NCI-H526 (cell line): ENCODE data around the gene BCS1L.

Experiments used
- DNase-seq, 2 experiments: peaks; one replicate each; lab custom pipeline; 2025; lab: John Stamatoyannopoulos, UW

The BCS1L gene, protein sequence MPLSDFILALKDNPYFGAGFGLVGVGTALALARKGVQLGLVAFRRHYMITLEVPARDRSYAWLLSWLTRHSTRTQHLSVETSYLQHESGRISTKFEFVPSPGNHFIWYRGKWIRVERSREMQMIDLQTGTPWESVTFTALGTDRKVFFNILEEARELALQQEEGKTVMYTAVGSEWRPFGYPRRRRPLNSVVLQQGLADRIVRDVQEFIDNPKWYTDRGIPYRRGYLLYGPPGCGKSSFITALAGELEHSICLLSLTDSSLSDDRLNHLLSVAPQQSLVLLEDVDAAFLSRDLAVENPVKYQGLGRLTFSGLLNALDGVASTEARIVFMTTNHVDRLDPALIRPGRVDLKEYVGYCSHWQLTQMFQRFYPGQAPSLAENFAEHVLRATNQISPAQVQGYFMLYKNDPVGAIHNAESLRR

DNA sequence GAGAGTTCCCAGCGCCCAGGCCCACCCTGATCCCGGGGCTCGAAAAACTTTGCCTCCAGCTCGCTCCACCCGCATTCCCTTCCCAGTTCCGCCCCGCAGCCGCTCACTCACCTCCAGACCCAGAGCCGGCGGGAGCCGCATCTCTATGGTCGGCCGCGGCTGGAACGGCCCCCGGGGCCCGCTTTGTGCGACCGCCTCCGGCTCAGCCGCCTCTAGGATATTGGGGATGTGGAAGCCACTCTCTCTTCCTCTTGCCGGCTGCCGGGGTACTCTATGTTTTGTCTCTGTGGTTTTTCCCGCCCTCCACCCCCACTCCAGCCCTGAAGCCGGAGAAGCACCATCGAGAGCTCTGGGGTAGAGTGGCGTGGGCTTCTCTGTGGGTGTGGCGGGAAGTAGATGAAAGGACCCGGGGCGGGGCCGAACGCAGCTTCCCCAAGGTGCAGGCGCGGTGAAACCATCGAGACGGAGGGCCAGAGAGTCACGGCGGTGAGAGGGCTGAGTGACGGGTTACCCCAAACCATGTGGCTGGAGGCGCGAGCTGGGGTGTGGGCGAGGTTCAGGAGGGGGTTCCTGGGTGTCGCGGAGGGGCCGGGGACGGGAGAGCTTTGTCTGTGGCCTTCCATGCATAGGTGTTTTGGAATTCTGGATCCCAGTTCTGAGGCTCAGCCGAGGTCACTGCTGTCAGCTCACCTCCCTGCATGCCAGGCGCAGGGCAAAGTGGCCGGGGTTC is at the start of gene BCS1L, which contains the start of gene ZNF142:
TSS of gene BCS1L (plus strand) at position 426 of the 730 bp plus-strand sequence. CDS start 1,305 bp downstream, outside the sequence.
TSS of gene ZNF142 (minus strand) at position 366 of the 730 bp plus-strand sequence. CDS start 3,194 bp downstream, outside the sequence.
- DNase-seq, result peak; percentile 83 to 96

DNA sequence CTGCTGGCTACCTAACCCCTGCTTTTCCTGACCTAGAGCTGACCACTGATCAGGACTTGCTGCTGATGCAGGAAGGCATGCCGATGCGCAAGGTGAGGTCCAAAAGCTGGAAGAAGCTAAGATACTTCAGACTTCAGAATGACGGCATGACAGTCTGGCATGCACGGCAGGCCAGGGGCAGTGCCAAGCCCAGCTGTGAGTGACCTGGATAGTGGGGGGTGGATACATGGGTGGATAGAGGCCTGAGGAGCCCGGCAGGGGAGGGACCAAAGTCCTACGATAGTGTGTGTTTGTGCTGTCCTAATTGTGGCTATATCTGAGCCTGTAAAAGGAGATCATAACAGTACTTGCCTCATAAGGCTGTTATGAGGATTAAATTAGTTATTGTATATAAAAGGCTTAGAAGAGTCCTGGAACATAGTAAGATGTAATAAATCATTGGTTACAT is 43.6 kb upstream of the BCS1L start:
- no peak for DNase-seq

DNA sequence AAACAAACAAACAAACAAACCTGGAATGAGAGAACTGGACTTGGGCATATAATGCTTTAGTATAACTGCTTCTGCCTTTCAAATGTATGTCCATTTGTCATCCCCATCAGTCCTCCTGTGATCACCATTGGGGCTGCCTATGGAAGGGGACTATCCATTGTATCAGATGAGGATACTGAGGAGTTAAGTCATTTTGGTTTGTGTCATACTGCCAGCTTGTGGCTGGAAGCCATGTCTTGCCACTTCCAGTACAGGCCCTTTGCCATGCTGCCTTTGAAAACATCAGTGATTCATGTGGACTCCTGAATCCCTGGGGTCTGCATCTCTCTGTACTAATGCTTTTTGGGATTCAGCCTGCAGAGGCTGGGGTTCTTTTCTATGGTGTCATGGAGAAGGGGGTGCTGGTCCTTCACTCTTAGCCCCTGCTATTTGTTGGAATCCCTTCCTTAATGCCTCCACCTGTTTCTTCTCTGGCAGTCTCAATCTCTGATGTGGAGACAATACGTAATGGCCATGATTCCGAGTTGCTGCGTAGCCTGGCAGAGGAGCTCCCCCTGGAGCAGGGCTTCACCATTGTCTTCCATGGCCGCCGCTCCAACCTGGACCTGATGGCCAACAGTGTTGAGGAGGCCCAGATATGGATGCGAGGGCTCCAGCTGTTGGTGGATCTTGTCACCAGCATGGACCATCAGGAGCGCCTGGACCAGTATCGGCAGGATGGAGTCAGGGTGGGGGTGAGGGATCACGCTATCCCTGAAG is 41.2 kb upstream of the BCS1L start:
- peak in 1 of 2 experiments; percentile 26 for DNase-seq

DNA sequence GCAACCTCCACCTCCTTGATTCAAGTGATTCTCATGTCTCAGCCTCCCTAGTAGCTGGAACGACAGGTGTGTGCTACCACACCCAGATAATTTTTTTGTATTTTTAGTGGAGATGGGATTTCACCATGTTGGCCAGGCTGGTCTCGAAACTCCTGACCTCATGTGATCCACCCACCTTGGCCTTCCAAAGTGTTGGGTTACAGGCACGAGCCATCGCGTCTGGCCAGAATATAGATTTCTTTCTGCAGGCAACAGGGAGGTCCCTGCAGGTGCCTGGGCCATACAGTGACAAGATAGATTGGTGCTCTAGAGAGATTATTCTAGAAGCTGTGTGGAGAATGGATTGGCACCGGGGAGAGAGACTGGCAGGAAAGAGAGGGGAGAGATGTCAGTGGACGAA is 38.5 kb upstream of the BCS1L start:
- DNase-seq, result no peak

DNA sequence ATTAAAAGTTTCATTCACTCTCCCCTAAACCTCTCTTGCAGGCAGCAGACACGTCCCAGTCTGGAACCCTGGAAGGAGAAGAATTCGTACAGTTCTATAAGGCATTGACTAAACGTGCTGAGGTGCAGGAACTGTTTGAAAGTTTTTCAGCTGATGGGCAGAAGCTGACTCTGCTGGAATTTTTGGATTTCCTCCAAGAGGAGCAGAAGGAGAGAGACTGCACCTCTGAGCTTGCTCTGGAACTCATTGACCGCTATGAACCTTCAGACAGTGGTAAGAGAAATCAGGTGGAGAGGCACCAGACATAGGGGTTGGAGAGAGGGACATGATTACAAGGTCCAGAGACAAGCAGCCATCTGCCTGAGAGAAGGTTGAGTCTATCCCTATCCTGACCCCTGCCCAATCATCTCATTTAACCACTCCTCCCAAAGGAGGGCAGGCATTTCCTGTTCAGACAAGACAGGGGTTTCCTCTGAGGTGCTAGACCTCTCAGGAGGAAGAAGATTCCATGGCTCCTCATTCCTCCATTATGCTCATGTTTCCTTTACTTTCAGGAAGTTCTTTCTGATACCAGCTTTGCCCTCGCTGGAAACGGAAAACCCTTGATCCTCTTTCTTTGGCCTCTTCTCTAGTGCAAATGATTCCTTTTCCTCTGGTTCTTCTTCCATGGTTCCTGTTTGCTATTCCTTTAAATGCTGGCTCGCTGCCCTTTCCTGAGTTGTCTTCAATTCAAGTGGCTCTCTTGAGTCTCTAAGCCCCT is 36.7 kb upstream of the BCS1L start:
- no peak for DNase-seq

DNA sequence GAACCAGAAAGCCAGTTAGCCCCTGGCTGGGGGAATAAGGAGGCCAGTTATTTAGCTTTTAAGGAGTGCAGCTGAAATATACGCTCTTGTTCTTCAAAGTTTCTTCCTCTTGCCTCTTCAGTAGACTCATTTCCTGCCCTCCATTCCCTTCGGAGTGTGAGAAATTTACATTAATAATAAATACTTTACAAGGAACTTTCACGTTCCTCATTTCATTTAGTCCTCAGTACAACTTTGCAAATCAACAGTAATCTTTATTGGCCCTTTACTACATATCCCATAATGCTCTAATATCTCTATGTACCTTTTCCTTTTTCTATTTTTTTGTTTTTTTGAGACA is 36.1 kb upstream of the BCS1L start:
- no peak for DNase-seq

DNA sequence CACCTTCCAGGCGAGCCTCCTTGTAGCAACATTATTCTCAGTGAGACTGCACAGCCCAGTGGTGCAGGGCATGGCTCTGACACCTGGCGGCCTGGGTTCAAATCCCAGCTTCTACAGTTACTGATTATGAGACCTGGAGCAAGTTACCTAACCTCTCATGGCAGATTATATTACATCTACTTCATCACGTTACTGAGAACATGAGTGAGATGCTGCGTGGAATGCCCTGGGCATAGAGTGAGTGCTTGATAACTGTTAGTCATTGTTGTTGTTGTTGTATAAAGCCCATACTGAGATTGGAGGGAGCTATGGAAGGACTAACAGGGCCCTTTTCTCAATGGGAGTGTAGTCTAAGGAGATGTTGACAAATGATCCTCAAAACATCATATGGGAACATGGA is 33.1 kb upstream of the BCS1L start:
- DNase-seq, result no peak

DNA sequence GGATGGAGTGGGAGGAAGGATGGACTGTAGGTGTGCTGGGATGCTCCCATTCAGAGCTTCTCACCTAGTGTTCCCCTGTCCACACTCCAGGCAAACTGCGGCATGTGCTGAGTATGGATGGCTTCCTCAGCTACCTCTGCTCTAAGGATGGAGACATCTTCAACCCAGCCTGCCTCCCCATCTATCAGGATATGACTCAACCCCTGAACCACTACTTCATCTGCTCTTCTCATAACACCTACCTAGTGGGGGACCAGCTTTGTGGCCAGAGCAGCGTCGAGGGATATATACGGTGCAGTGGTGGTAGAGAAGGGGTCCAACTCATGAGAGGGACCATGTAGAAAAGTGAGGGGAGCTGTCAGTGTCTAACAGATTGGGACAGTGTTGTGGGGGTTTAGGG is 31.5 kb upstream of the BCS1L start:
- DNase-seq, result no peak

DNA sequence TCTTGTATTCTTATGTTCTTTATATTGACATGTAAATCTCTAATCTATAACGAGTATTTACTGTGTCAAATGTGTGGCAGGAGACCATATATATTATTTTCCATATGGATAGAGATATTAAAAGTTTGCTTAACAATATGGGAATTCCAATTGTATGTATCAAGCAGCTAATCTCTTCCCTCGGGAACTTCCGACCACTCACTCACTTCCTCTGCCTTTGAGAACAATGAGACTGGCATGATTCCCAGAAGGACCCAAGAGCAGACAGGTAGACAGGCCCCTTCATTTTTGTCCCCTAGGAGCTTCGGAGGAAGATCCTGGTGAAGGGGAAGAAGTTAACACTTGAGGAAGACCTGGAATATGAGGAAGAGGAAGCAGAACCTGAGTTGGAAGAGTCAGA is 27.6 kb upstream of the BCS1L start:
- no peak for DNase-seq

DNA sequence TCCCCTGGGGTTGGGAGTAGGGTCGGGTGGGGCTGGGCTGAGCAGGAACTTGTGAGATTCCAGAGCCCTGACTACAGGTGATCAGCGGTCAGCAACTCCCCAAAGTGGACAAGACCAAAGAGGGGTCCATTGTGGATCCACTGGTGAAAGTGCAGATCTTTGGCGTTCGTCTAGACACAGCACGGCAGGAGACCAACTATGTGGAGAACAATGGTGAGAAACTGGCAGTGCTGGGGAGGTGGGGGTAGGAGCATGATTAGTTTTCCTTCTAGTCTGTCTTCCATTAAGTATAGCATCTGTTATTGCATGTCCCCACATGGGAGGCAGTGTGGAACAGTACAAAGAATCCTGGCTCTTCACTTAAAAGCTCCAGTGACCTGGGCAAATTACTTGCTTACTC is 23.8 kb upstream of the BCS1L start:
- DNase-seq, result no peak

DNA sequence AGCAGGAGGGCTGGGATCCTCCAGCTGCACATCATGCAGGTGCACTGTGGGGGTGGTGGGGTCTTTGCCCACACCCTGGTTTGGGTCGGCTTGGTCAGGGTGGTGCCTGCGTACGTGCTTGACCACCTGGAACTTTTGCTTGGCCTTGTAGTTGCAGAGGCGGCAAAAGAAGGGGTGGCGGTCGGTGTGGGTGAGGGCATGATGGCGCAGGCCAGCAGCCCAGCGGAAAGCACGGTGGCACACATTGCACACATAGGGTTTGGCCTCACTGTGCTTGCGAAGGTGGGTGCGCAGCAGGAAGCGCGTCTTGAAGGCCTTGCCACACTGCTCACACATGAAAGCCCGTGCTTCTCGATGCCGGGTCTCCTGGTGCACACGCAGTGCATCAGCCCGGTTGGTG is 21.1 kb upstream of the BCS1L start:
- DNase-seq, result no peak

DNA sequence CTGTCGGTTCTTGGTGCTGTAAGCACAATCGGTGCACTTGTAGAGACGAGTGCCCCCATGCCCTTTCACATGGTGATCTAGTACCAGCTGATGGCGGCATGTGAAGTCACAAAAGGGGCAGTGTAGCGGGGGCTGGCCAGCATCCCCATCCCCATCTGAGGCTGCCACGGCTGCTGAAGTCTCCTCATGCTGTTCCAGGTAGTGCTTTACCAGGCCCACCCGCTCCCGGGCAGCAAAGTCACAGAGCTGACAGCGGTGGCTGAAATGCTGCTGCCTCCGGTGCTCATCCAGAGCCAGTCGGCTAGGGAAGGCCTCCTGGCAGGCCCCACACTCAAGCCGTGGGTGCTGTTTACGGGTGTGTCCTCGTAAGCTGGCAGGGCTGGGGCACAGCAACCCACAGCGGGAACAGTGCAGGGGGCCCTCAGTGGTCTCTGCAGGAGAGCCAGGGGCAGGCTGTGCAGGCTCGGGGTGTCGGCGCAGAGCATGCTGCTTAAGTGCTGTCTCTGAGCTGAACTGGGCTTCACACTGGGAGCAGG is 17.3 kb upstream of the BCS1L start:
- DNase-seq, result no peak

DNA sequence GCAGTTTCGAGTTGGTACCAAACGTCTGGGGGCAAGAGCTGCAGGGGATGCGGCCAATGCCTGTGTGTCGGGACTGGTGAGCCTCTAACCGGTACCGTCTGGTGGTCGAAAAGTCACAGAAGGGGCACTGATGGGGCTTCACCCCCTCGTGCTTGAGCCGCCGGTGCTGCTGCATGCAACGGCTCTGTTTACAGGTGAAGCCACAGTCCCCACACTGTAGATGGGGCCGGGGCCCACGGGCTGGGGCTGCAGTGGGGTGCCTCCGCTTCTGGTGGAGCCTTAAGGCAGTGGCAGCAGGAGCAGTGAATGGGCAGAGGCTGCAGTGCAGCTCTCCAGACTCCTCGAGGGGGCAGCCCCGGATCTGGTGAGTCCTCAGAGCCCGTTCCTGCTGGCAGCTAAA is 16.7 kb upstream of the BCS1L start:
- DNase-seq, result no peak

DNA sequence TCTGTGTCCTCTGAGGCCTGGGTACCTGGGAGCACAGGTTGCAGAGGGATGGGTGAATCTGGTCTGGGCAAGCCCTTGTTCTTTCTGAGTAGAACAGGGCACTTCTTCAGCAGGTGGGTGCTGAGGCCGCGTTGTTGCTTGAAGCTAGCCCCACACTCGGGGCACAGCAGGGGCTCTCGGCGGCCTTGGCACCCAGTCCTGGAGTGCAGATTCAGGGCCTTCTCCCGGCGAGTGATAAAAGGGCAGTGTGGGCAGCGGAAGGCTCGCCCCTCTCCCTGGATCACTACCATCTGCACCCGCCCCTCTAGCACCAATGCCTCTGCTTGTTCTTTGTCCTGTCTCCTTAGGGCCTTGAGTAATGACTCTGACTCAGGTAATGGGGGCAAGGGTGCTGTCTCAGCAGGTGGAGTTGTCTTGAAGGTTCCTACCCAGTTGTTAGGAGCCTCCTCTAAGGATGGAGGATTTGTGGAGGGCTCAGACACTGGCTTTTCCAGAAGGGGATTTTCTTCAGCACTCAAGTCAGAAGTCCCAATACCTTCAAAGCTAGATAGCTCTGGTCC is 15.7 kb upstream of the BCS1L start:
- no peak for DNase-seq

DNA sequence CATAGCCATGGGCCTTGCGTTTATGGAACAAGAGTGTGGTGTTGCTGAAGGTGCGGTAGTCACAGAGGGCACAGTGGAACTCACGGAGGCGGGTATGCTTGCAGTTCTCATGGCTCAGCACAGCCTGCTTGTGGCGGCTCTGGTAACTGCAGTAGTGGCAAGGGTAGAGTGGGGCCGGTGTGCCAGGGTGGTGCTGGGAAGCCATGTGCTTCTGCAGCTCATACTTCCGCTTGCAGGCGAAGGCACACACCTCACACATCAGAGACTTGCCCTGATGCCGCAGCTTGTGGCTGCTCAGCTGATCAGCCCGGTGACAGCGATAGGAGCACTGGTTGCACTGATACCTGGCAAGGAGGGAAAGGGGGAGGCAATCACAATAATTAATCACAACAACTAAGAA is 14.8 kb upstream of the BCS1L start:
- no peak for DNase-seq

DNA sequence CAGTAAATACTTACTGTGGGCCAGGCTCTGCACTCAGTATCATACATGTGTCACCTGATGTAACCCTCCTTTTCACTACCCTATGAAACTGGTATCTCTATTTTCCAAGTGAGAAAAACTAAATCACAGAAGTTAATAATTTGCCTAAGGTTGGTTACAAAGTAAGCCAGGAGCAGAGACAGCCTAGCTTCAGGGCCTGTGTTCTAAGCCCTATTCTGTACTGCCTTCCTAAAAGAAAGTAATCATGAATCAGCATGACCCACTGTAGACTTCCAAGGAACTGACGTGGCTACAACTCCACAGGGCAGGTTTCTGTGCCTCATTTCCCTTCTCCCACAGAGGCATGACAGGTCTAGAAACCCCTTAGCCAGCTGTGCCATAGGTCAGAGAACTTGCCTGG is 14.4 kb upstream of the BCS1L start:
- no peak for DNase-seq

DNA sequence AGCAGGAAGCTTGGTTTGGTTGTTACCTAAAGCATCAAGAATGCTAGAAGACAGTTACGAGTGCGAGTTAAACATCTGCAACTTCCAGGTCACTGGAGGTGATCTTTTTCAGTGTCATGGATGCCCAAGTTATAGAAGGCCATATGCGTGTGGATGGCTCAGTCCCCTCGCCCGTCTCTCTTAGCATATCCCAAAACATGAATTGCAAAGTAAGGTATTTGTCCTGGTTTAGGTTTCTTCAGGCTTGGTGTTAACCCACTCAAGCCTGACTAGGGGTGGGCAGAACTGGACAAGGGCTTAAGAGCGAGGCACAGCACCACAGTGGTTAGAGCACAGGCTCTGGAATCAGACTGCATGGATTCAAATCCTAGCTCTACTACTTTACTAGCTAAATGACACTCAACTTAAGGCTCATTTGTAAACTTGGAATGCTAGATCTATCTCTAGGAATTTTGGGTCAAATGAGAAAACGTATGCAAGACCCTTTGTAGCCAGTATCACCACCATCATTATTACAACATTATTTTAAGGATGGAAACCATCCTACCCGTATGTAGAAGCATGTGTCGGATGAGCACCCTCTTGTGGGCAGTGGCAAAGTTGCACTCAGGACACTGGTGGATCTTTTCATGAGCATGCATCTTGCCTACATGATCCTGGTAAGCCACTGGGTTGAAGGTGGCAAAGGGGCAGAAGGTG is 11.2 kb upstream of the BCS1L start:
- peak; percentile 16 to 65 for DNase-seq

DNA sequence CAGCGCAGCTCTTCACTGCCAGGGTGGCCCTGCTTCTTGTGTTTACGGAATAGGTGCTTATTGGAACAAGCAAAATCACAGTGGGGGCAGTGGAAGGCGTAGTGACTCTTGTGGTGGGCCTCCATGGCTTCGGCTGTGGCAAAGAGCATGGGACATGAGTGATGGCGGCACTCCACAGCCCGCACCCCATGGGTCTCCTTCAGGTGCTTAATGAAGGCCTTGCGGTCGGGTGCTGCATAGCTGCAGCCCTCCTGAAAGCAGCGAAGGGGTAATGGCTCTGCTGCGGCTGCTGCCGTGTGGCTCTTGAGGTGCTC is 10.7 kb upstream of the BCS1L start:
- no peak for DNase-seq

DNA sequence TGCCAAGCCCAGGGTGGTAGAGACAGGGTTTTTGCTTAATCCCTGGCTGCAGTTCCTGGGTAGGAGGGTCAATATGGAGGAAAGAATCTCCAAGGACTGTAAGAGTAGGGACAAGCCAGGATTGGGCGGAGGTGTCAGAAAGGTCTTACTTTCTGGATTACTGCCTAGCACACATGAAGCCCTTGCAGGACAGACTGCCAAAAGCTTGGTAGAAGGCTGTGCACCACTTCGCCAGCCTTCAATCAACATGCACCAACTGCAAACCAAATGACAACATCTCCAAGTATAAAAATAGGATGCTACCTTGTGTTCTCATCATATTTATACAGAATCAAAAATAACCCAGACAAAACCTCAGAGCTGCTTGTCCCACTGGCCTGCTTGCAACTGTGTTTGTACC is 3.7 kb upstream of the BCS1L start:
- no peak for DNase-seq

DNA sequence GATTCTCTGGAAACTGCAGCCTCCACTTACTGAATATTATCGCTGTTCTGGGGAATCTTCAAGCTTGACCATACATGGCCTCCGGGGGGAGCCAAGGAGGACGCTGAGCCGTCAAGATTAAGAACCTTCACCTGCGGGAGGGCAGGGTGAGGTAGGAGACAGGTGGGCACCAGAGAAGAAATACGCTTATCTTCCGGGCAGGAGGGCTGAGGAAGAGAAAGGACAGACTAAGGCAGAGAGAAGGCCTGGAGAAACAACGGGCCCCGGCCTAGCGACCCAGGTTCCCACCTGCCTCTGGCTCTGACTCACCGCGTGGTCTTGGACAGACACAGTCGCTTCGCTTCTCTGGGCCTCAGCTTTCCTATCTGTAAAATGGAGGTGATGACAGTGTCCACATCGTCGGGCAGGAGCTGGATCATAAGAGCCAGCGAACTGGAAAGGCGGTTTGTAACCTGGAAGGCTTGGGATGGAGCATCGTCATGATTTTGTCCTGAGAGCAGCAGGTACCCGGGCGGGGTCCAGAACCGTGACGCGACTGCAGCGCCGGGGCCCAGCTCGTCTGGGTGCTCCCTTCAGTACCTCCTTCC is 719 bp upstream of the BCS1L start:
- DNase-seq, result peak; percentile 14 to 63
